Measurements from ENCODE around the gene TSHZ3.

The TSHZ3 gene

DNA sequence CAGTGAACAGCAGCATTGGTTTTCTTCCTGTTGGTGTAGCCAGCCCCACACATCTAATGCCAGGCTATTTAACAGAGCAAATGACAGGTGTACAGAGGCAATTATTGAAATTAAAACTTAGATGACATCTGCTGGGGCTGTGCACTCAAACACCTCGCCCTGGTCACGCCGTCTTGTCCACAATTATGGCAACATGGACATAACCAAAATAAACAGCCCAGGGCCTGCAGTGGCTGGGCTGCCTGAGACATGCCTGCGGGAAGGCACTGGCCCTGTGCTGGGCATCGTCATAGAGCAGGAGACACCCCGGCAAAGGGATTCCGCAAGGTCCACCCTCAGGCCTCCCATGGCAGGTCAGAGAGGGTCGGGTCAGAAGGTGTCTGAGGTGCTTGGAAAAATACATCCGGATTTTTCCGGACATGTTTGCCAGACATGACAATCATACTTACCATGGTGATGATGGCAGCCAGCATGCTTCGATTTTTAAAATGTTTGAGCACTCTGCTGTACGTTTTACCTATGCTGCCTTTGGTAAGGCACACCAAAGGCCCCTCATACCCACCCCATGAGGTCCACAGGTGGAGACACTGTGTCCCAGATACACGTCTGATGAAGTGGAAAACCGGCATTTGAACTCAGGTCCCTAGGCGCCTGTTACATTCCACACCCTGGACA, 47.8 kb downstream of the TSHZ3 start:
- H3K27ac ChIP-seq (ENCODE audit: low read depth, low read length): no peak overlapping the region
- no peak overlapping the region for H2AFZ ChIP-seq (ENCODE audit: low read length, unreplicated experiment)
- no peaks in the 10 kb centered on the region for H3K79me2 ChIP-seq (ENCODE audit: control insufficient read depth, insufficient read depth, low read length, unreplicated experiment)
- no peak overlapping the region for H3K4me3 ChIP-seq (ENCODE audit: low read depth, low read length)
- no peaks in the 10 kb centered on the region for H3K27me3 ChIP-seq (ENCODE audit: insufficient read depth, low read length)
- H3K4me1 ChIP-seq (ENCODE audit: control insufficient read depth, insufficient read depth, low read length, unreplicated experiment): no peaks in the 10 kb centered on the region
- H3K36me3 ChIP-seq (ENCODE audit: insufficient read depth, low read length): no peaks in the 10 kb centered on the region

DNA sequence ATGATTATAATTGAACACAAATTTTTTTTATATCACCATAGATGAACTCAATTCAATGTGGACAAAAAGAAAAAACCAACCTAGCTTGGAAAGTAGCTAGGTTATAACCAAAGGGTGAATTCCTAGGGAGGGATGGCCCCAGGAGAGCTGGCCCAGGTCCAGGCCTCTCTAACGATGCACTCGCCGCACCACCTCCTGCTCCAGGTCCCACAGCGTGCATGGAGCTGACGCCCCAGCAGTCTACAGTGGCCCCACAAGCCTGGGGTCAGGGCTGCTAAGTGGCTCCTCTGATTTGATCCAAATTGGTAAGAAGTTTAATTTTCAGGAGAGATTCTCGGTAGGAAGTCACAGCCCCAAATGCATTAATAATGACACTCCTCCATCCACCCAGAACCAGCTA, 48.8 kb downstream of the TSHZ3 start:
- no peaks in the 10 kb centered on the region for H3K27me3 ChIP-seq (ENCODE audit: insufficient read depth, low read length)

DNA sequence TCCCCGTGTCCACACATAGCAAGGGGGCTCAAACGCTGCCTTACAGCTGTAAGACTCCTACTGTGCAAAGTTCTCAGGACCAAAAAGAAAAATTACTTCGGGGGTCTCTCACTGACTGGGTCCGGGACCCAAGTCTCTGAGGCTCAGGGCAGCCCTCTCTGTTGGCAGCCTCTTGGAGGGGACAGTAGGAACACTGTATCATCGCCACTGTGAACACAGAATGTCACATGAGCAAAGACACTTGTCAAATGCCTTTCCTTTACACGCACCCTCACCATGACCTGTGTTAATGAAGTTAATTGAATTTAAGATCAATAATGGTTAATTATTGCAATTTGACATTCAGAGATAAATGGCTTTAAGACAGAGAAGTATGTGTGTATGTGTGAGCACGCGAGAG, 49.6 kb downstream of the TSHZ3 start:
- no peak overlapping the region for H3K4me3 ChIP-seq (ENCODE audit: low read depth, low read length)
- no peaks in the 10 kb centered on the region for H3K36me3 ChIP-seq (ENCODE audit: insufficient read depth, low read length)
- no peaks in the 10 kb centered on the region for H3K27me3 ChIP-seq (ENCODE audit: insufficient read depth, low read length)
- H3K27ac ChIP-seq (ENCODE audit: low read depth, low read length): no peak overlapping the region
- no peaks in the 10 kb centered on the region for H3K79me2 ChIP-seq (ENCODE audit: control insufficient read depth, insufficient read depth, low read length, unreplicated experiment)
- H3K4me1 ChIP-seq (ENCODE audit: control insufficient read depth, insufficient read depth, low read length, unreplicated experiment): no peaks in the 10 kb centered on the region
- no peak overlapping the region for H2AFZ ChIP-seq (ENCODE audit: low read length, unreplicated experiment)

More for the DNA sequence above, 48.8 kb downstream of the TSHZ3 start:
- Histone ChIP-seq H3K36me3 (ENCODE audit: insufficient read depth, low read length) (no peaks in the 10 kb centered on the region), H3K4me1 (ENCODE audit: control insufficient read depth, insufficient read depth, low read length, unreplicated experiment) (no peaks in the 10 kb centered on the region), H3K79me2 (ENCODE audit: control insufficient read depth, insufficient read depth, low read length, unreplicated experiment) (no peaks in the 10 kb centered on the region), H3K4me3 (ENCODE audit: low read depth, low read length) (no peak overlapping the region), H2AFZ (ENCODE audit: low read length, unreplicated experiment) (no peak overlapping the region), H3K27ac (ENCODE audit: low read depth, low read length) (no peak overlapping the region)

- H3K27me3 ChIP-seq (ENCODE audit: insufficient read depth, low read length): no peaks in the 10 kb centered on the region
- no peaks in the 10 kb centered on the region for H3K79me2 ChIP-seq (ENCODE audit: control insufficient read depth, insufficient read depth, low read length, unreplicated experiment)
- H3K4me1 ChIP-seq (ENCODE audit: control insufficient read depth, insufficient read depth, low read length, unreplicated experiment): no peaks in the 10 kb centered on the region
- H3K36me3 ChIP-seq (ENCODE audit: insufficient read depth, low read length): no peaks in the 10 kb centered on the region
- no peak overlapping the region for H3K4me3 ChIP-seq (ENCODE audit: low read depth, low read length)
- H2AFZ ChIP-seq (ENCODE audit: low read length, unreplicated experiment): no peak overlapping the region
- H3K27ac ChIP-seq (ENCODE audit: low read depth, low read length): no peak overlapping the region
Measured at GRCh38 chr19:31297991-31298390, 51.2 kb downstream of the TSHZ3 start.

- no peaks in the 10 kb centered on the region for H3K36me3 ChIP-seq (ENCODE audit: insufficient read depth, low read length)
- no peaks in the 10 kb centered on the region for H3K4me1 ChIP-seq (ENCODE audit: control insufficient read depth, insufficient read depth, low read length, unreplicated experiment)
- no peaks in the 10 kb centered on the region for H3K27me3 ChIP-seq (ENCODE audit: insufficient read depth, low read length)
- no peak overlapping the region for H2AFZ ChIP-seq (ENCODE audit: low read length, unreplicated experiment)
- H3K79me2 ChIP-seq (ENCODE audit: control insufficient read depth, insufficient read depth, low read length, unreplicated experiment): no peaks in the 10 kb centered on the region
- H3K4me3 ChIP-seq (ENCODE audit: low read depth, low read length): no peak overlapping the region
- no peak overlapping the region for H3K27ac ChIP-seq (ENCODE audit: low read depth, low read length)
Measured at GRCh38 chr19:31296741-31297390, 52.4 kb downstream of the TSHZ3 start.

GRCh38 chr19:31294189-31294588, 55.0 kb downstream of the TSHZ3 start:
- H3K36me3 ChIP-seq (ENCODE audit: insufficient read depth, low read length): no peaks in the 10 kb centered on the region
- no peak overlapping the region for H2AFZ ChIP-seq (ENCODE audit: low read length, unreplicated experiment)
- H3K27ac ChIP-seq (ENCODE audit: low read depth, low read length): no peak overlapping the region
- no peaks in the 10 kb centered on the region for H3K27me3 ChIP-seq (ENCODE audit: insufficient read depth, low read length)
- H3K4me1 ChIP-seq (ENCODE audit: control insufficient read depth, insufficient read depth, low read length, unreplicated experiment): no peaks in the 10 kb centered on the region
- H3K79me2 ChIP-seq (ENCODE audit: control insufficient read depth, insufficient read depth, low read length, unreplicated experiment): no peaks in the 10 kb centered on the region
- H3K4me3 ChIP-seq (ENCODE audit: low read depth, low read length): no peak overlapping the region

- no peak overlapping the region for H3K4me3 ChIP-seq (ENCODE audit: low read depth, low read length)
- no peak overlapping the region for H3K27ac ChIP-seq (ENCODE audit: low read depth, low read length)
- H3K27me3 ChIP-seq (ENCODE audit: insufficient read depth, low read length): no peaks in the 10 kb centered on the region
- H3K4me1 ChIP-seq (ENCODE audit: control insufficient read depth, insufficient read depth, low read length, unreplicated experiment): no peaks in the 10 kb centered on the region
- no peak overlapping the region for H2AFZ ChIP-seq (ENCODE audit: low read length, unreplicated experiment)
- no peaks in the 10 kb centered on the region for H3K79me2 ChIP-seq (ENCODE audit: control insufficient read depth, insufficient read depth, low read length, unreplicated experiment)
- H3K36me3 ChIP-seq (ENCODE audit: insufficient read depth, low read length): no peaks in the 10 kb centered on the region
Measured at GRCh38 chr19:31292639-31293185, 56.5 kb downstream of the TSHZ3 start.

DNA sequence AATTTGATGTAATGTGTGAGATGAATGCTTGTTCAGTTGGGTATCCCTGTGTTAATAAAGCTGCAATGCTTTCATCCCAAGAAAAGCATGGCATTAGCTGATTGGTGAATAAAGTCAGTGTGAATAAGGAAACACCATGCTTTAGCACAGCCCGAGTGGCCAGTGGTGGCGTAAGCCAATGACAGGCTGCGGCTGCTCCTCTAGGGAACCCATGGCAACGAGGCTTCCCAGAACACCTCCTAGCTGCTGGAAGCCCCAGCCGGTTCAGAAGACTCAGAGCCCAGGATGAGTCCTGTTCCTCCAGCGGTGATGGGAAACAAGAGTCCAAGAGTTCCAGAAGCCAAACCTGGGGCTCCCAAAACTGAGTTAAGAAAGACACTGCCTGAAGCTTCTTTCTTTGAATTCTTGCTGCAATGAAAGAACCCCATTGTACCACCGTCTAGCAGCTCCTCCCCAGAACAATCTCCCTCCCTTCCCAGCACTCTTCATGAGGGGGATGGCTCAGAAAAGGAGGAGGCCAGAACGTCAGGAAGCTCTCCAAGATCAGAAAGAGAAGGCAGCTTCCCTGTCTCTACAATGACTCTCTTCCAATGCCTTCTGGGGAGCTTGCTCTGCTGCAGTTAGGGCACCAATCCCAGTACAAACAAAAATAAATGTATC, 58.2 kb downstream of the TSHZ3 start:
- Histone ChIP-seq H3K27ac (ENCODE audit: low read depth, low read length) (no peak overlapping the region), H3K4me1 (ENCODE audit: control insufficient read depth, insufficient read depth, low read length, unreplicated experiment) (peaks cover 4% of the 10 kb centered on the region), H3K4me3 (ENCODE audit: low read depth, low read length) (no peak overlapping the region), H3K27me3 (ENCODE audit: insufficient read depth, low read length) (no peaks in the 10 kb centered on the region), H3K79me2 (ENCODE audit: control insufficient read depth, insufficient read depth, low read length, unreplicated experiment) (no peaks in the 10 kb centered on the region), H3K36me3 (ENCODE audit: insufficient read depth, low read length) (no peaks in the 10 kb centered on the region), H2AFZ (ENCODE audit: low read length, unreplicated experiment) (no peak overlapping the region)

DNA sequence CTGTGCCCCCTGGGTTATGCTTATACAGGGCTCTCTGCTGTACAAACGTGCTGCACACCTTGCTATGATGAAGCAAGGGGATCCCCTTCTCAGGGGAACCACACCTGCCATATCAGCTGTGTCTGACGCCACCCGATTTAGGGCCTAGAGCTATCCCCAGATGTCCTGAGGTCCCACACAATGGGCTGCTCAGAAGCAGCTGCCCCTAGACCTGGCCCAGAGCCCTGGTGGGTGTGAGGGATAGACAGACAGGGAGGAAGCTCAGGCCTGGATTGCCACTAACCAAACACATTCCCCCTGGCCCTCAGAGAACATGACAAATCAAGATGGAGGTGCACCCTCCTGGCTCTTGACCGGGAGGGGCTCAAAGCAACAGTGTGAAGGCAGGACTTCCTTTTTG, 59.3 kb downstream of the TSHZ3 start:
- H3K4me1 ChIP-seq (ENCODE audit: control insufficient read depth, insufficient read depth, low read length, unreplicated experiment): peaks cover 4% of the 10 kb centered on the region
- H3K4me3 ChIP-seq (ENCODE audit: low read depth, low read length): no peak overlapping the region
- no peaks in the 10 kb centered on the region for H3K27me3 ChIP-seq (ENCODE audit: insufficient read depth, low read length)
- H3K27ac ChIP-seq (ENCODE audit: low read depth, low read length): no peak overlapping the region
- H3K79me2 ChIP-seq (ENCODE audit: control insufficient read depth, insufficient read depth, low read length, unreplicated experiment): no peaks in the 10 kb centered on the region
- no peak overlapping the region for H2AFZ ChIP-seq (ENCODE audit: low read length, unreplicated experiment)
- H3K36me3 ChIP-seq (ENCODE audit: insufficient read depth, low read length): no peaks in the 10 kb centered on the region

DNA sequence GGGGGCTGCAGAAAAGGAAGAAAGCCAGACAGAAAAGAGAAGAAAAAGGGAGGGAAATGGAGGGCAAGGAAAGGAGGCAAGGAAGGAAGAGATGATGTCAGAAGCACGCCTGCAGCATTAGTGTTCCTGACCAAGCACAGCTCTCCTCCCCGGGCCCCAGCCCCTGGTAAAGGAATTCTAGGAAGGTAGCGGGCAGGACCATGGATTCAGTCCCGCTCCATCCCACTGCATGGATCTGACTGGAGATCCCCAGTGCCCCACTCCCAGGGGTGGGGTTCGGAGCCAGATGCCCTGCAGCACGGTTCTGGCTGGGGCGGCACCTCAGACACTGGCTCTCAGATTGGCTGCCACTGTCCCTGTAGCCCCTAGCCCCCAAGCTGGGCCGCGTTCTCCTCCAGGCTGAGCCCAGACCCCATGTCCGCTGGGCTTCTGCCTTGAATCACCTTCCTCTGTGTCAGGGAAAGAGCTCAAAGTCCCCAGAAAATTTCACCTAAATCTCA, 59.8 kb downstream of the TSHZ3 start:
- Histone ChIP-seq H3K4me3 (ENCODE audit: low read depth, low read length) (no peak overlapping the region), H2AFZ (ENCODE audit: low read length, unreplicated experiment) (no peak overlapping the region), H3K79me2 (ENCODE audit: control insufficient read depth, insufficient read depth, low read length, unreplicated experiment) (peaks cover 4% of the 10 kb centered on the region), H3K36me3 (ENCODE audit: insufficient read depth, low read length) (no peaks in the 10 kb centered on the region), H3K27ac (ENCODE audit: low read depth, low read length) (no peak overlapping the region), H3K27me3 (ENCODE audit: insufficient read depth, low read length) (no peaks in the 10 kb centered on the region), H3K4me1 (ENCODE audit: control insufficient read depth, insufficient read depth, low read length, unreplicated experiment) (peaks cover 4% of the 10 kb centered on the region)

Data from ACC112 (cell line).